Progenitor cell of endocrine pancreas (in vitro differentiated cells): ENCODE data around the gene CRTAP. TPM values are rescaled to one million over a fixed set of nuclear protein-coding genes. Genes with fewer than 3 reads are reported as not detected.
"Not testable (repeated sequence)": the region's sequence is repeated elsewhere in the genome, so short reads cannot be mapped to it uniquely, and the experiment has no call there.

Experiments used
- DNase-seq: peaks from one replicate; pipeline ENCODE4 v3.0.0; 2021; ENCODE audit warnings: low spot score; ENCODE audit not compliant: unreplicated experiment
- H3K27ac Mint-ChIP-seq: 2 replicates; pipeline ENCODE4 v1.8.0; 2021; ENCODE audit warnings: mild to moderate bottlenecking, moderate library complexity, mixed read lengths
- H3K27me3 Mint-ChIP-seq: 2 replicates; pipeline ENCODE4 v1.8.0; 2021; ENCODE audit warnings: mixed read lengths
- H3K36me3 Mint-ChIP-seq: 2 replicates; pipeline ENCODE4 v1.8.0; 2022; ENCODE audit warnings: mixed read lengths; ENCODE audit not compliant: insufficient read depth
- H3K4me1 Mint-ChIP-seq: 2 replicates; pipeline ENCODE4 v1.8.0; 2021; ENCODE audit warnings: low read depth, mixed read lengths
- H3K4me3 Mint-ChIP-seq: 2 replicates; pipeline ENCODE4 v1.8.0; 2021; ENCODE audit warnings: low read depth, mild to moderate bottlenecking, moderate library complexity, mixed read lengths
- H3K9me3 Mint-ChIP-seq: 2 replicates; pipeline ENCODE4 v1.8.0; 2021; ENCODE audit warnings: low read depth, mixed read lengths
- CTCF ChIP-seq: fragments of 200-600 bp; sonication (generic); IDR thresholded peaks from one replicate; pipeline ENCODE4 v1.5.0; 2021; ENCODE audit warnings: antibody characterized with exemption, mild to moderate bottlenecking; ENCODE audit not compliant: unreplicated experiment
- total RNA-seq: library from RNA; stranded (reverse); gene quantifications from 2 replicates; pipeline ENCODE4 v1.2.1, GENCODE V29; 2021

The CRTAP gene
- total RNA-seq, 1 donor from 2014 or later: 66.9 TPM

- TF ChIP-seq CTCF: no peak
- DNase-seq: no peak
- Mint-ChIP-seq H3K27me3 (no peaks in the 10 kb centered on the region), H3K9me3 (peaks cover 4% of the 10 kb centered on the region), H3K36me3 (peaks cover 1% of the 10 kb centered on the region), H3K4me3 (no peak overlapping the region), H3K27ac (no peak overlapping the region), H3K4me1 (peaks cover 5% of the 10 kb centered on the region)
Observed at GRCh38 chr3:33173672-33174071, 59.9 kb downstream of the CRTAP start.

- no peak overlapping the region for H3K27ac Mint-ChIP-seq
- TF ChIP-seq CTCF: no peak
- H3K4me1 Mint-ChIP-seq: peaks cover 5% of the 10 kb centered on the region
- H3K4me3 Mint-ChIP-seq: no peak overlapping the region
- no peak for DNase-seq
- peaks cover 1% of the 10 kb centered on the region for H3K36me3 Mint-ChIP-seq
- H3K9me3 Mint-ChIP-seq: peaks cover 5% of the 10 kb centered on the region
- no peaks in the 10 kb centered on the region for H3K27me3 Mint-ChIP-seq
Observed at GRCh38 chr3:33174095-33174494, 60.3 kb downstream of the CRTAP start.

- no peak for DNase-seq
- Mint-ChIP-seq H3K36me3 (peaks cover 1% of the 10 kb centered on the region), H3K9me3 (peaks cover 11% of the 10 kb centered on the region), H3K27ac (no peak overlapping the region), H3K4me3 (no peak overlapping the region), H3K27me3 (no peaks in the 10 kb centered on the region), H3K4me1 (peaks cover 5% of the 10 kb centered on the region)
- no peak for TF ChIP-seq CTCF
Observed at GRCh38 chr3:33174711-33175414, 61.0 kb downstream of the CRTAP start.

GRCh38 chr3:33179132-33179531 lies 65.3 kb downstream of the CRTAP start:
- Mint-ChIP-seq H3K4me1 (no peaks in the 10 kb centered on the region), H3K36me3 (peaks cover 1% of the 10 kb centered on the region), H3K4me3 (no peak overlapping the region), H3K27ac (no peak overlapping the region), H3K27me3 (no peaks in the 10 kb centered on the region), H3K9me3 (peaks cover 11% of the 10 kb centered on the region)
- no peak for DNase-seq
- TF ChIP-seq CTCF: no peak

- no peaks in the 10 kb centered on the region for H3K4me1 Mint-ChIP-seq
- DNase-seq: no peak
- no peak overlapping the region for H3K4me3 Mint-ChIP-seq
- TF ChIP-seq CTCF: no peak
- H3K27me3 Mint-ChIP-seq: no peaks in the 10 kb centered on the region
- no peak overlapping the region for H3K27ac Mint-ChIP-seq
- H3K36me3 Mint-ChIP-seq: peaks cover 1% of the 10 kb centered on the region
- H3K9me3 Mint-ChIP-seq: peaks cover 11% of the 10 kb centered on the region
Observed at GRCh38 chr3:33181229-33181628, 67.4 kb downstream of the CRTAP start.

- not testable (repeated sequence) for H3K27ac Mint-ChIP-seq, H3K27me3 Mint-ChIP-seq, H3K4me1 Mint-ChIP-seq, H3K4me3 Mint-ChIP-seq, DNase-seq, H3K36me3 Mint-ChIP-seq
- peaks cover 11% of the 10 kb centered on the region for H3K9me3 Mint-ChIP-seq
Observed at GRCh38 chr3:33181641-33182040, 67.8 kb downstream of the CRTAP start.
